ENCODE data around the gene PAPPA. TPM values are rescaled to one million over a fixed set of nuclear protein-coding genes. Genes with fewer than 3 reads are reported as not detected.

PAPPA gene
- total RNA-seq, 1 experiment from 2014 or later: 0.22 TPM

DNA sequence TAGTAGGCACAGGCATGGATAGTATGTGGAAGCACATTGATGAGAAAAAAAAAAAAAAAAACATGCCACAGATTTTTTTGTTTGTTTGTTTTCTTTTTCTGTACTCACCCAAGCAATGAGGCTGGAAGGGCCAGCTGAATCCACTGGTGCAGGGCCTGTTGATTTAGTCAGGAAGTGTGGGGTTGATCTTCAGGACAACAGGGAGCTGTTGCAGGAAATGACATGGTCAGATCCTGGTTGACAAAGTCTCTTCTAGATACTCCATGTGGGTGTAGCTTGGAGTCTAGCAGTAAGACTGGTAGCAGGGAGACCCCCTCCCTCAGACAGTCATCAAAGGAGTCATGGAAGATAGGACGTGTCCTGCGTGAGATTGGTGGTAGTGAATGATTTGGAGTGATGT, 191.8 kb downstream of the PAPPA start:
- Mint-ChIP-seq H3K4me1 (peaks cover 24% of the 10 kb centered on the region), H3K27me3 (ENCODE audit: low read depth) (peaks cover 60% of the 10 kb centered on the region), H3K9me3 (no peaks in the 10 kb centered on the region), H3K4me3 (no peak overlapping the region), H3K27ac (no peak overlapping the region), H3K36me3 (no peaks in the 10 kb centered on the region)
- CTCF ChIA-PET: no interaction called here
- DNase-seq (ENCODE audit: low spot score) (no peak), ATAC-seq (no peak)
- TF ChIP-seq, protein P1, sequence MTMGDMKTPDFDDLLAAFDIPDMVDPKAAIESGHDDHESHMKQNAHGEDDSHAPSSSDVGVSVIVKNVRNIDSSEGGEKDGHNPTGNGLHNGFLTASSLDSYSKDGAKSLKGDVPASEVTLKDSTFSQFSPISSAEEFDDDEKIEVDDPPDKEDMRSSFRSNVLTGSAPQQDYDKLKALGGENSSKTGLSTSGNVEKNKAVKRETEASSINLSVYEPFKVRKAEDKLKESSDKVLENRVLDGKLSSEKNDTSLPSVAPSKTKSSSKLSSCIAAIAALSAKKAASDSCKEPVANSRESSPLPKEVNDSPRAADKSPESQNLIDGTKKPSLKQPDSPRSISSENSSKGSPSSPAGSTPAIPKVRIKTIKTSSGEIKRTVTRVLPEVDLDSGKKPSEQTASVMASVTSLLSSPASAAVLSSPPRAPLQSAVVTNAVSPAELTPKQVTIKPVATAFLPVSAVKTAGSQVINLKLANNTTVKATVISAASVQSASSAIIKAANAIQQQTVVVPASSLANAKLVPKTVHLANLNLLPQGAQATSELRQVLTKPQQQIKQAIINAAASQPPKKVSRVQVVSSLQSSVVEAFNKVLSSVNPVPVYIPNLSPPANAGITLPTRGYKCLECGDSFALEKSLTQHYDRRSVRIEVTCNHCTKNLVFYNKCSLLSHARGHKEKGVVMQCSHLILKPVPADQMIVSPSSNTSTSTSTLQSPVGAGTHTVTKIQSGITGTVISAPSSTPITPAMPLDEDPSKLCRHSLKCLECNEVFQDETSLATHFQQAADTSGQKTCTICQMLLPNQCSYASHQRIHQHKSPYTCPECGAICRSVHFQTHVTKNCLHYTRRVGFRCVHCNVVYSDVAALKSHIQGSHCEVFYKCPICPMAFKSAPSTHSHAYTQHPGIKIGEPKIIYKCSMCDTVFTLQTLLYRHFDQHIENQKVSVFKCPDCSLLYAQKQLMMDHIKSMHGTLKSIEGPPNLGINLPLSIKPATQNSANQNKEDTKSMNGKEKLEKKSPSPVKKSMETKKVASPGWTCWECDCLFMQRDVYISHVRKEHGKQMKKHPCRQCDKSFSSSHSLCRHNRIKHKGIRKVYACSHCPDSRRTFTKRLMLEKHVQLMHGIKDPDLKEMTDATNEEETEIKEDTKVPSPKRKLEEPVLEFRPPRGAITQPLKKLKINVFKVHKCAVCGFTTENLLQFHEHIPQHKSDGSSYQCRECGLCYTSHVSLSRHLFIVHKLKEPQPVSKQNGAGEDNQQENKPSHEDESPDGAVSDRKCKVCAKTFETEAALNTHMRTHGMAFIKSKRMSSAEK (CRISPR knock-in tag; IDR thresholded peaks at IDR 0.05; ENCODE audit: borderline replicate concordance): no peak
- TF ChIP-seq, protein P2, sequence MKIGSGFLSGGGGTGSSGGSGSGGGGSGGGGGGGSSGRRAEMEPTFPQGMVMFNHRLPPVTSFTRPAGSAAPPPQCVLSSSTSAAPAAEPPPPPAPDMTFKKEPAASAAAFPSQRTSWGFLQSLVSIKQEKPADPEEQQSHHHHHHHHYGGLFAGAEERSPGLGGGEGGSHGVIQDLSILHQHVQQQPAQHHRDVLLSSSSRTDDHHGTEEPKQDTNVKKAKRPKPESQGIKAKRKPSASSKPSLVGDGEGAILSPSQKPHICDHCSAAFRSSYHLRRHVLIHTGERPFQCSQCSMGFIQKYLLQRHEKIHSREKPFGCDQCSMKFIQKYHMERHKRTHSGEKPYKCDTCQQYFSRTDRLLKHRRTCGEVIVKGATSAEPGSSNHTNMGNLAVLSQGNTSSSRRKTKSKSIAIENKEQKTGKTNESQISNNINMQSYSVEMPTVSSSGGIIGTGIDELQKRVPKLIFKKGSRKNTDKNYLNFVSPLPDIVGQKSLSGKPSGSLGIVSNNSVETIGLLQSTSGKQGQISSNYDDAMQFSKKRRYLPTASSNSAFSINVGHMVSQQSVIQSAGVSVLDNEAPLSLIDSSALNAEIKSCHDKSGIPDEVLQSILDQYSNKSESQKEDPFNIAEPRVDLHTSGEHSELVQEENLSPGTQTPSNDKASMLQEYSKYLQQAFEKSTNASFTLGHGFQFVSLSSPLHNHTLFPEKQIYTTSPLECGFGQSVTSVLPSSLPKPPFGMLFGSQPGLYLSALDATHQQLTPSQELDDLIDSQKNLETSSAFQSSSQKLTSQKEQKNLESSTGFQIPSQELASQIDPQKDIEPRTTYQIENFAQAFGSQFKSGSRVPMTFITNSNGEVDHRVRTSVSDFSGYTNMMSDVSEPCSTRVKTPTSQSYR (CRISPR knock-in tag; IDR thresholded peaks at IDR 0.05): no peak
- TF ChIP-seq GABPB1 (CRISPR knock-in tag; IDR thresholded peaks at IDR 0.05) (no peak), CDX4 (CRISPR knock-in tag; IDR thresholded peaks at IDR 0.05; ENCODE audit: borderline replicate concordance) (no peak), FOXP1 (CRISPR knock-in tag; IDR thresholded peaks at IDR 0.05; ENCODE audit: borderline replicate concordance) (no peak), NFE2L1 (CRISPR knock-in tag; IDR thresholded peaks at IDR 0.05) (no peak), TP53 (CRISPR knock-in tag; IDR thresholded peaks at IDR 0.05) (no peak), ESRRA (CRISPR knock-in tag; IDR thresholded peaks at IDR 0.05; ENCODE audit: borderline replicate concordance) (no peak)
- TF ChIP-seq, protein P3, sequence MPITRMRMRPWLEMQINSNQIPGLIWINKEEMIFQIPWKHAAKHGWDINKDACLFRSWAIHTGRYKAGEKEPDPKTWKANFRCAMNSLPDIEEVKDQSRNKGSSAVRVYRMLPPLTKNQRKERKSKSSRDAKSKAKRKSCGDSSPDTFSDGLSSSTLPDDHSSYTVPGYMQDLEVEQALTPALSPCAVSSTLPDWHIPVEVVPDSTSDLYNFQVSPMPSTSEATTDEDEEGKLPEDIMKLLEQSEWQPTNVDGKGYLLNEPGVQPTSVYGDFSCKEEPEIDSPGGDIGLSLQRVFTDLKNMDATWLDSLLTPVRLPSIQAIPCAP (CRISPR knock-in tag; IDR thresholded peaks at IDR 0.05): no peak
- POLR2A ChIA-PET: no interaction called here

DNA sequence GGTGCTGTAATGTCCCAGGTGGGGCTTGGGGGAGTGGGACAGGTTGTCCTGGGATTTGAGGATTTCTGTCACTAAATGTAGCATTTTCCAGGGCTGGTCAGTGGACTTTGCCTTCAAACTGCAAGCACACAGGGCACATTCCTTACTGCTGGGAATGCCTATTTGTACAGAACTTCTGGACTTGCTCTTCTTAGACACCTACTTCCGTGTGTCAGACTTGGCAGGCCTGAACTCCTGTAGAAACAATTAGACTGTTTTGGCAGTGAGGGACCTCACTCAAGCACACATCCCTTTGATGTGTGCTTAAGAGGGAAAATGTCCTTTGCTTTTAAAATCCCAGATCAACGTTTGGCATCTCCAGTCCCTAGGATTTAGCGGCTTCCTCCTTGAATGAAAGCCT, 192.2 kb downstream of the PAPPA start:
- POLR2A ChIA-PET: no interaction called here
- ATAC-seq (no peak), DNase-seq (ENCODE audit: low spot score) (no peak)
- TF ChIP-seq, protein P4, sequence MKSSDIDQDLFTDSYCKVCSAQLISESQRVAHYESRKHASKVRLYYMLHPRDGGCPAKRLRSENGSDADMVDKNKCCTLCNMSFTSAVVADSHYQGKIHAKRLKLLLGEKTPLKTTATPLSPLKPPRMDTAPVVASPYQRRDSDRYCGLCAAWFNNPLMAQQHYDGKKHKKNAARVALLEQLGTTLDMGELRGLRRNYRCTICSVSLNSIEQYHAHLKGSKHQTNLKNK (CRISPR knock-in tag; IDR thresholded peaks at IDR 0.05): no peak
- no peak for TF ChIP-seq ARID4B (CRISPR knock-in tag; IDR thresholded peaks at IDR 0.05; ENCODE audit: borderline replicate concordance)
- no peak for TF ChIP-seq E2F5 (CRISPR knock-in tag; IDR thresholded peaks at IDR 0.05)
- no peak for TF ChIP-seq ZBTB43 (CRISPR knock-in tag; IDR thresholded peaks at IDR 0.05)
- no peak for TF ChIP-seq ZBTB21 (CRISPR knock-in tag; IDR thresholded peaks at IDR 0.05; ENCODE audit: borderline replicate concordance)
- no peak for TF ChIP-seq FOXK1 (CRISPR knock-in tag; IDR thresholded peaks at IDR 0.05)
- no peak for TF ChIP-seq KAT7 (CRISPR knock-in tag; IDR thresholded peaks at IDR 0.05; ENCODE audit: borderline replicate concordance)
- no peak for TF ChIP-seq MXD4 (CRISPR knock-in tag; IDR thresholded peaks at IDR 0.05; ENCODE audit: borderline replicate concordance)
- Mint-ChIP-seq H3K27me3 (ENCODE audit: low read depth) (peaks cover 57% of the 10 kb centered on the region), H3K4me1 (peaks cover 21% of the 10 kb centered on the region), H3K36me3 (no peaks in the 10 kb centered on the region), H3K9me3 (no peaks in the 10 kb centered on the region), H3K4me3 (no peak overlapping the region), H3K27ac (no peak overlapping the region)
- CTCF ChIA-PET: no interaction called here

Data from WTC11 (cell line).